GM12878 (cell line): ENCODE results near the gene MYCBP2. TPM values are rescaled to one million over a fixed set of nuclear protein-coding genes. Genes with fewer than 3 reads are reported as not detected.

ENCODE experiments used
- ATAC-seq: fragments of 200-7000 bp; cut with Tn5 transposase; 3 replicates; pipeline ENCODE4 v1.9.1; 2020; ENCODE audit warnings: mild to moderate bottlenecking, moderate library complexity
- BruUV-seq: library from RNA; stranded (reverse); fragments of 400-500 nt; replicated peaks from 2 replicates; lab custom pipeline; 2021; lab: Mats Ljungman, UMichigan
- CTCF ChIA-PET: fragments of 300-600 bp; sonication (Branson Sonifier 250); formaldehyde crosslinking; extraction: SDS; loops from one replicate; lab custom pipeline; 2021; ENCODE audit warnings: inconsistent platforms; lab: Yijun Ruan, JAX
- POLR2A ChIA-PET: fragments of 350-600 bp; formaldehyde crosslinking; extraction: SDS; loops from one replicate; lab custom pipeline; 2021; ENCODE audit warnings: inconsistent platforms; lab: Charles Lee
- RAD21 ChIA-PET: fragments of 300-600 bp; sonication (Branson Sonifier 250); formaldehyde crosslinking; loops from one replicate; lab custom pipeline; 2023; ENCODE audit warnings: antibody characterized with exemption; ENCODE audit not compliant: unreplicated experiment; lab: Charles Lee
- SMC1A ChIA-PET: fragments of 300-600 bp; sonication (Branson Sonifier 250); formaldehyde crosslinking; loops from one replicate; lab custom pipeline; 2023; ENCODE audit not compliant: unreplicated experiment, uncharacterized antibody; lab: Charles Lee
- DNase-seq: peaks from one replicate; pipeline ENCODE4 v3.0.0-alpha.2; 2011; ENCODE audit warnings: low read depth, low spot score
- FAIRE-seq: peaks from 3 replicates; lab custom pipeline; 2011; peaks lifted over from hg19 to GRCh38; lab: Jason Lieb, UNC
- H2AFZ ChIP-seq: 2 replicates; pipeline ENCODE4 v1.6.0; 2011; ENCODE audit warnings: low read depth, low read length, control low read depth; ENCODE audit not compliant: control insufficient read depth
- H3K27ac ChIP-seq: 2 replicates; pipeline ENCODE4 v1.5.1; 2011; ENCODE audit warnings: control low read depth; ENCODE audit not compliant: control insufficient read depth, insufficient read depth
- H3K27me3 ChIP-seq, 2 experiments: replicated peaks in 1 of 2; 2 replicates each; pipeline versions ENCODE4 v1.6.0 to v1.6.1; 2011; ENCODE audit warnings: low read length in 1 of 2; ENCODE audit not compliant: control insufficient read depth in 2 of 2, insufficient read depth in 2 of 2
- H3K36me3 ChIP-seq, 2 experiments: 2 replicates each; pipeline ENCODE4 v1.5.1; 2011; ENCODE audit warnings: low read length in 1 of 2; ENCODE audit not compliant: control insufficient read depth in 2 of 2, insufficient read depth in 2 of 2
- H3K4me1 ChIP-seq: 2 replicates; pipeline ENCODE4 v1.6.1; 2011; ENCODE audit warnings: mild to moderate bottlenecking, low read length, moderate library complexity, mixed read lengths; ENCODE audit not compliant: control insufficient read depth, insufficient read depth
- H3K4me2 ChIP-seq: 2 replicates; pipeline ENCODE4 v1.6.0; 2011; ENCODE audit warnings: control low read depth; ENCODE audit not compliant: control insufficient read depth, insufficient read depth
- H3K4me3 ChIP-seq: fragments of 200-600 bp; sonication (generic); 2 replicates; pipeline ENCODE4 v1.5.1; 2016
- H3K79me2 ChIP-seq: 2 replicates; pipeline ENCODE4 v1.6.0; 2011; ENCODE audit warnings: low read length; ENCODE audit not compliant: control insufficient read depth, insufficient read depth
- H3K9ac ChIP-seq: 2 replicates; pipeline ENCODE4 v1.8.0; 2011; ENCODE audit warnings: low read length, control low read depth, mixed read lengths; ENCODE audit not compliant: control insufficient read depth, insufficient read depth
- H3K9me3 ChIP-seq: replicated peaks from 3 replicates; pipeline ENCODE4 v1.5.1; 2011; ENCODE audit warnings: mild to moderate bottlenecking, low read length; ENCODE audit not compliant: control insufficient read depth, insufficient read depth
- H4K20me1 ChIP-seq: 2 replicates; pipeline ENCODE4 v1.6.0; 2011; ENCODE audit not compliant: control insufficient read depth, insufficient read depth
- ASH2L ChIP-seq: fragments of 300-600, 200-600 bp; sonication (generic); IDR thresholded peaks from 2 replicates; pipeline ENCODE4 v1.6.1; 2017; ENCODE audit warnings: low read depth, mild to moderate bottlenecking, borderline replicate concordance
- BCLAF1 ChIP-seq: fragments of 450-650 bp; IDR thresholded peaks from 2 replicates; pipeline ENCODE4 v1.6.1; 2017; ENCODE audit warnings: antibody characterized with exemption, mild to moderate bottlenecking, moderate library complexity
- BRCA1 ChIP-seq: IDR thresholded peaks from 2 replicates; pipeline ENCODE4 v1.6.1; 2011; ENCODE audit warnings: low read depth, low read length, improper control_type of control experiment
- CEBPB ChIP-seq, 2 experiments: fragments of 150-350 bp in 1 of 2; IDR thresholded peaks; 2 replicates each; pipeline ENCODE4 v1.6.1; 2012 to 2014; ENCODE audit warnings: low read depth in 2 of 2, low read length in 2 of 2, borderline replicate concordance in 1 of 2, inconsistent platforms in 1 of 2
- E2F4 ChIP-seq: IDR thresholded peaks from 2 replicates; pipeline ENCODE4 v1.6.1; 2012; ENCODE audit warnings: low read depth, low read length, improper control_type of control experiment
- ELK1 ChIP-seq: IDR thresholded peaks from 2 replicates; pipeline ENCODE4 v1.6.1; 2012; ENCODE audit warnings: low read depth, low read length, improper control_type of control experiment
- ETV6 ChIP-seq, 2 experiments: fragments of 450-650 bp in 1 of 2; IDR thresholded peaks in 1 of 2; conservative IDR thresholded peaks in 1 of 2; 2 replicates each; pipeline ENCODE4 v1.6.1; 2014; ENCODE audit warnings: antibody characterized with exemption in 1 of 2, borderline replicate concordance in 1 of 2, low read depth in 1 of 2, mild to moderate bottlenecking in 1 of 2, moderate library complexity in 1 of 2
- IRF4 ChIP-seq: IDR thresholded peaks from 2 replicates; pipeline ENCODE4 v1.6.1; 2011; ENCODE audit warnings: low read depth, low read length
- MTA2 ChIP-seq: fragments of 450-650 bp; IDR thresholded peaks from 2 replicates; pipeline ENCODE4 v1.6.1; 2016; ENCODE audit warnings: low read depth, mild to moderate bottlenecking, moderate library complexity
- PAX5 ChIP-seq: IDR thresholded peaks from 2 replicates; pipeline ENCODE4 v1.6.1; 2011; ENCODE audit warnings: low read depth, low read length, borderline replicate concordance
- SUPT20H ChIP-seq: IDR thresholded peaks from 2 replicates; pipeline ENCODE4 v1.6.1; 2011; ENCODE audit warnings: low read depth, mild to moderate bottlenecking, low read length, moderate library complexity, borderline replicate concordance; ENCODE audit not compliant: control insufficient read depth
- TAF1 ChIP-seq: IDR thresholded peaks from 2 replicates; pipeline ENCODE4 v1.6.1; 2011; ENCODE audit warnings: mild to moderate bottlenecking, low read depth, low read length, borderline replicate concordance
- TCF12 ChIP-seq: IDR thresholded peaks from 2 replicates; pipeline ENCODE4 v1.6.1; 2011; ENCODE audit warnings: low read depth, mild to moderate bottlenecking, low read length
- USF1 ChIP-seq: IDR thresholded peaks from 2 replicates; pipeline ENCODE4 v1.6.1; 2011; ENCODE audit warnings: borderline replicate concordance, low read depth, mild to moderate bottlenecking, moderate library complexity, mixed read lengths, low read length; ENCODE audit not compliant: insufficient read depth; ENCODE audit errors: extremely low read length
- YBX1 ChIP-seq: fragments of 450-650 bp; IDR thresholded peaks from 2 replicates; pipeline ENCODE4 v1.6.1; 2016; ENCODE audit warnings: antibody characterized with exemption
- ZBED1 ChIP-seq: IDR thresholded peaks from 2 replicates; pipeline ENCODE4 v1.6.1; 2016; ENCODE audit warnings: borderline replicate concordance
- ZNF207 ChIP-seq: fragments of 450-650 bp; IDR thresholded peaks from 2 replicates; pipeline ENCODE4 v1.6.1; 2014; ENCODE audit warnings: antibody characterized with exemption, mild to moderate bottlenecking, borderline replicate concordance
- ZNF384 ChIP-seq: IDR thresholded peaks from 2 replicates; pipeline ENCODE4 v1.6.1; 2012; ENCODE audit warnings: low read depth, mild to moderate bottlenecking, low read length, improper control_type of control experiment, borderline replicate concordance
- in situ Hi-C: fragments of 300-500 bp; cut with MboI; formaldehyde crosslinking; loops from 9 replicates; pipeline ENCODE4 v1.14.3; 2018; ENCODE audit warnings: mixed read lengths
- intact Hi-C: fragments of 100-400 bp; cut with micrococcal nuclease; formaldehyde crosslinking; loops from one replicate; pipeline ENCODE4 v1.14.2; 2022; ENCODE audit not compliant: unreplicated experiment
- polyA plus RNA-seq, 11 experiments: library from polyadenylated mRNA; depleted of rRNA in 4 of 11; unstranded in 6 of 11; stranded (reverse) in 5 of 11; fragments of >200 nt; fragmentation: Nextera tagmentation in 4 of 11; fragmentation: Illumina TruSeq in 1 of 11; extraction: Ambion mirVana in 4 of 11; extraction: Trizol in 1 of 11; gene quantifications; 1 replicate in 1 of 11; 2 replicates in 10 of 11; pipeline versions ENCODE4 v1.2.1 to v1.2.3, GENCODE V29; 2011 to 2016; ENCODE audit warnings: inconsistent platforms in 2 of 11, missing spikeins in 2 of 11, low read depth in 1 of 11
- total RNA-seq, 4 experiments: library from RNA; depleted of rRNA in 3 of 4; stranded (reverse); fragments of >200 nt in 3 of 4; fragmentation: Illumina TruSeq in 1 of 4; extraction: Trizol in 1 of 4; gene quantifications; 2 replicates each; pipeline versions ENCODE4 v1.2.1 to v1.2.3, GENCODE V29; 2013 to 2021

Gene MYCBP2
- total and polyA plus RNA-seq, 10 of the 15 experiments (the other 5 are each of a cell fraction or from before 2014, with no cell fraction given), result 51.9 to 152 (median 98.2) TPM

GRCh38 chr13:77079902-77080413 is 246.9 kb downstream of the MYCBP2 start:
- in situ Hi-C loops, result no loop called here
- no peak overlapping the region for H3K4me2 ChIP-seq
- no peak for ATAC-seq
- TF ChIP-seq ETV6 (conservative IDR thresholded peaks at IDR 0.05 in 1 of 2, IDR thresholded peaks at IDR 0.05 in 1 of 2; ENCODE audit: borderline replicate concordance in 1 of 2, low read depth in 1 of 2) (no peak), IRF4 (no peak), YBX1 (no peak), ELK1 (no peak), ZBED1 (no peak), E2F4 (no peak), BCLAF1 (no peak), ZNF384 (no peak), PAX5 (no peak), ASH2L (no peak), TAF1 (no peak), USF1 (no peak), ZNF207 (no peak), SUPT20H (no peak), MTA2 (no peak), CEBPB (IDR thresholded peaks at IDR 0.05; ENCODE audit: borderline replicate concordance in 1 of 2, low read depth in 2 of 2, low read length in 2 of 2) (no peak), TCF12 (no peak), BRCA1 (no peak)
- TF ChIP-seq, all 136 proteins: peak for 0
- no peaks in the 10 kb centered on the region for H3K9me3 ChIP-seq
- H3K9ac ChIP-seq, result no peak overlapping the region
- no peaks in the 10 kb centered on the region for H3K27me3 ChIP-seq
- H2AFZ ChIP-seq, result no peak overlapping the region
- intact Hi-C loops, result no loop called here
- FAIRE-seq (no peak), DNase-seq (no peak)
- SMC1A ChIA-PET, result interaction anchor here (0.5 to 1.6 kb wide), 2 partner anchors 10 to 1546 kb away, joined by 3 to 6 read pairs; no protein-coding TSS in a partner anchor
- no peaks in the 10 kb centered on the region for H3K4me1 ChIP-seq
- TSS peak; percentile 7 for BruUV-seq
- H4K20me1 ChIP-seq, result no peaks in the 10 kb centered on the region
- H3K4me3 ChIP-seq, result no peak overlapping the region
- CTCF ChIA-PET, result no interaction called here
- H3K27ac ChIP-seq, result no peak overlapping the region
- RAD21 ChIA-PET, result no interaction called here
- POLR2A ChIA-PET, result no interaction called here
- peaks cover 2 to 42% of the 10 kb centered on the region in 2 experiments for H3K36me3 ChIP-seq
- no peaks in the 10 kb centered on the region for H3K79me2 ChIP-seq
